HG03378 (cell line): ENCODE results near the gene LPA.
"Not testable (repeated sequence)": the region's sequence is repeated elsewhere in the genome, so short reads cannot be mapped to it uniquely, and the experiment has no call there.

Source experiments
- ATAC-seq: cut with Tn5 transposase; IDR thresholded peaks from one replicate; pipeline ENCODE4 v1.9.1; 2021; ENCODE audit warnings: mild to moderate bottlenecking, moderate library complexity; ENCODE audit not compliant: unreplicated experiment

The LPA gene

GRCh38 chr6:160662429-160662828, 1.6 kb downstream of the LPA start:
- ATAC-seq: no peak

GRCh38 chr6:160661216-160661615, 2.9 kb downstream of the LPA start:
- no peak for ATAC-seq

GRCh38 chr6:160659562-160659961, 4.5 kb downstream of the LPA start:
- no peak for ATAC-seq

DNA sequence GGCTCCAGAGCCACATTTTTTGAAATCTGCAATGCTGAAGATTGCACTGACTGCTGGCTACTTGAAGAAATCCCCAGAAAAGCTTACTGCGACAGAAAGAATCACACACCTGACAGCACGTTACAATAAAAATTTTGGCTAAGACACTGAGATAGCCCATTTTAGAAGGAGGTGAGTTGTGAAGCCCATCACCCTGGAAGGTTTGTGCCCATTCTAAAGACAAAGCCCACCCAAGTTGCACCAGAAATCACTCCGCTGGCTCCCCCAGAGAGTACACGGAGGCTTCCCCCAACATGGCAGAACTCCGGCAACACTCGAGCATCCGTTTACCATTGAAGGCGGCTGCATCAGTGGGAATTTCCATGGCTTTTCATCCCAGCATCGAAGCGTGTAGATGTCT, 29.4 kb downstream of the LPA start:
- no peak for ATAC-seq

DNA sequence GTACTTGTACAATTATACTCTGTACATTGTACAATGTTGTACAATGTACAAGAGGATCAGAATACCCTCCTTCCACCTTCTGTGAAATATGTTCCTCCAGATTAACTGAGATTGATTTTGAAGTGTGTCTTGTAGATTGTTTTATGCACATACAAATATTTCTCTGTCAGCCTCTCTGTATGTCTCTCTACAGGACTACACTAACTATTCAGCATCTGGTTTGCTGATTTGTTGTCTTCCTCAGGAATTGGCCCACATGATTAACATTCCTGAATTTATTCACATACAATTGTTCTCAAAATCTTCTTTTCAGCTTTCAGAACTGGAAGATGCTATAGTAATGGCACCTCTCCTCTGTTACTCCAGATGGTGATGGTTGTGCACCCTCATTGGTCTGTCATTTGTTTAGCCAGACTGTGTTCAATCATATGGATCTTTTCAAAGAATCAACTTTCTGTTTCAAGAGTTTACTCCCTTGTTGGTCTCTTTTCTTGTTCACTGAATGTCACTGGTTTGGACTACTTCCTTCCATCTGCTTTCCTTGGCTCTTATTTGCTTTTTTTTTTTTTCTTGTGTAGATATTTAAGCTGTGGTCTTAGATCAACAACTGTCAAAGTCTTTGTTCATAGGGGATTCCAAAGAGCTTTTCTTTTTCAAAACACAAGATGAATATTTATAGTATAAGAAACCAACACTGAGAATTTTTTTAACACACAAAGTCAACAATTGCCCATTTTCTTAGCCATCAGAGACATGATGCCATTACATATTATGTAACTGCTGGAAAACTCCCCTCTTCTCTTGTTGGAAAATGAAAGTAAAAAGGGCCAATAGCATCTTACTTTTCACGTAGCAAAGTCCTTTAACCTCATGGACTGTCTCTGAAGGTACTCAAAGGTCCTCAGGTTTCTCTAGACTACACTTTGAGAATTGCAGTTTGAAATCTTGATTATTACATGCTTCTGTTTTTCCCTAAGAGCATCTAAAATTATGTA, 67.9 kb downstream of the LPA start:
- no peak for ATAC-seq

GRCh38 chr6:160595297-160595696, 68.8 kb downstream of the LPA start:
- ATAC-seq: not testable (repeated sequence)

DNA sequence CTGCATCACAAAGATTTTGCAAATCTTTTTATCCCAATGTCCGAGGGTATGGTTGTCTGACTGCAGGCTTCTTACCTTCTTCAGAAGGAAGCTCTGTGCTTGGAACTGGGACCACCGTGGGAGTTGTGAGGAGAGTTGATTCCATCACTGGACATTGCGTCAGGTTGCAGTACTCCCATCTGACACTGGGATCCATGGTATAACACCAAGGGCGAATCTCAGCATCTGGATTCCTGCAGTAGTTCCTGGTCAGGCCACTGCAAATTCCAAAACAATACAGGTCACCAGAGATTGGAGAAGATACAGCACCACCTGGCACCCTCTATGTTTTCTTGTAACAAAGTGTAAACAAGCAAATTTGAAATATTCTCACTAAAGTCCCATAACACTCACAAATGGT, 77.7 kb downstream of the LPA start:
- no peak for ATAC-seq

DNA sequence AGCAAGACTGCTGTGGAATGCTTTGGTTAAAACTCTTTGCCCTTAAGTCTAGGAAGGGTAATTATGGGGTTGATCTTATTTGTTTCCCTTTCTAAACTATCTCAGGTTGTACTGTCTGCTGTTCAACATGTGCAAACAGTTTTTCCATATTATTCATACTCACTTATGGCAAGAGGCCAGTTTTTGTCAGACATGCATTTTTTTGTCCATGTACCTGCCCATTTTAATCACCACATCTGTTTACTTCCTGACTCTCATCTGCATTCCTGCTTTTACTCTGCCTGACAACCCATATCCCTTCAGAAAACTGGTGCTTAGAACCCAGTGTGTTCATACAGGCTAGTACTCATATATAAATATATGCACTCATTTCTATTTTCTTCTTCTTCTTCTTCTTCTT, 80.3 kb downstream of the LPA start:
- ATAC-seq: no peak

GRCh38 chr6:160581406-160581805, 82.7 kb downstream of the LPA start:
- ATAC-seq: no peak

DNA sequence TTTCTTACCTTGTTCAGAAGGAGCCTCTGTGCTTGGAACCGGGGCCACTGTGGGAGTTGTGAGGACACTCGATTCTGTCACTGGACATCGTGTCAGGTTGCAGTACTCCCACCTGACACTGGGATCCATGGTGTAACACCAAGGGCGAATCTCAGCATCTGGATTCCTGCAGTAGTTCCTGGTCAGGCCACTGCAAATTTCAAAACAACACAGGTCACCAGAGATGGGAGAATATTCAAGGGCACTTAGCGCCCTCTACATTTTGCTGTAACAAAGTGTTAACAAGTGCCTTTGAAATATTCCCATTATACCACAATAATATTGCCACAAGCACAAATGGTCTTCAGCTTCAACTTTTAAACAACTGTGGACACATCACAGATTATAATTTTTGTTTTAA, 85.6 kb downstream of the LPA start:
- ATAC-seq: not testable (repeated sequence)

DNA sequence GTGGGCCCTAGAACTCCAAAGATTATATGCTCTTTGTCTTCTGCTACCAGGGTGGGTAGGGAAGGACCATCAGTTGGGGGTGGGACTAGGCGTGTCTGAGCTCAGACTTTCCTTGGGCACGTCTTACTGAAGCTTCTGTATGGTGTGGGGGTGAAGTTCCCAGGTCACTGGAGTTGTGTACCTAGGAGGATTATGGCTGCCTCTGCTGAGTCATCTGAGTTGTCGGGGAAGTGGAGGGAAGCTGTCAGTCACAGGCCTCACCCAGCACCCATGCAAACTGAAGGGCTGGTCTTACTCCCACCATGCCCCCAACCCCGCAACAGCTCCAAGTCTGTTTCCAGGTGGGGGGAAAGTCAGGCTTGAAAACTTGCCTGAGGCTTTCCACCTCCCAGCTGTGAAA, 90.1 kb downstream of the LPA start:
- no peak for ATAC-seq

DNA sequence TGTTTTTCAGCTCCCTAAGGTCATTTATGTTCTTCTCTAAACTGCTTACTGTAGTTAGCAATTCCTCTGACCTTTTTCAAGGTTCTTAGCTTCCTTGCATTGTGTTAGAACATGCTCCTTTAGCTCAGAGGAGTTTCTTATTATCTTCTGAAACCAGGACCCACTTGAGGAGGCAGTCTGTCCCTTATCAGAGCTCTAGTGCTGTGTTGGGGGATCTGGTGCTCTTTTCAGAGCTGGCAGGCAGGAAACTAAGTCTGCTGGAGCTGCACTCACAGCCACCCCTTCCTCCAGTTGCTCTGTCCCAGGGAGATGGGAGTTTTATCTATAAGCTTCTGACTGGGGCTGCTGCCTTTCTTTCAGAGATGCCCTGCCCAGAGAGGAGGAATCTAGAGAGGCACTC, 92.9 kb downstream of the LPA start:
- ATAC-seq: not testable (repeated sequence)

DNA sequence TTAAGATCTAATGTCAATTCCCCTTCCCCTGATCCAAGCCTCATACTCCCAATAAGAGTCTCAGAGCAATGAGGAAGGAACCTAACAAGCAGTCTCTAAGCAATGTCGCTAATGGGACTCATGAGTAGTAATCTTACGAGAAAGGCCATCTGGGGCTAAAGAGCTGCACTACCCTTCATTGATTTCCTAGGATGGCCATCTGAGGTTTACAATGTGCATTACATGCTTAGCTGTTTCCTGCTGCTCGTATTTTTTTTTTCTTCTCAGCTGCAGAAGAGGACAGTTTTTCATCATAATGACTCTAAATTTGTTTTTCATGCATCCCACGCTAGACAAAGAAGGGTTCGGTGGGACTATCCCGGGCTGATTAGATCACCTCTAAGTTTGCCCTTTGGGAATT, 119.3 kb downstream of the LPA start:
- ATAC-seq: no peak

- no peak for ATAC-seq
Observed at GRCh38 chr6:160535270-160535669, 128.8 kb downstream of the LPA start.

- peak; percentile 88 for ATAC-seq
Observed at GRCh38 chr6:160534050-160534696, 129.9 kb downstream of the LPA start.

GRCh38 chr6:160532315-160532714, 131.8 kb downstream of the LPA start:
- ATAC-seq: no peak

DNA sequence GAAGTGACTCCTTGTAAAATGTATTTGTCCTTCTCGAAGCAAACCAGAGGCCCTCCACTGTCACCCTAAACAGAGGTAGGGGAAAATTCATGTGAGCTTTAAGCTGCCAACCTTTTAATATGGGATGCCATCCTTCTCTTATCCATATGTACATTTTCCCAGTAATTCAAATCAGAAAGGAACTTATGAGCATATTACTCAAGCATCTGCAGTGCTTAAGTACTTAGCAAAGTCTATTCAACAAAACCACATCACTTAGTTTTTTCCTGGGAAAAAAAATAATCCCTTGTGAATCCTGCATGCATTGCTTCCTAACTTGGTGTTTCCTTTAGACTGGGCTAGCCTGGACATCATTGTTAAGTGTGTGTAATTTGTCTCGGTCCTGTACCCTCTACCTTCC, 132.2 kb downstream of the LPA start:
- no peak for ATAC-seq

- ATAC-seq: not testable (repeated sequence)
Observed at GRCh38 chr6:160529524-160529923, 134.6 kb downstream of the LPA start.

GRCh38 chr6:160523223-160523622, 140.9 kb downstream of the LPA start:
- peak; percentile 48 for ATAC-seq

GRCh38 chr6:160520043-160520904, 143.8 kb downstream of the LPA start:
- ATAC-seq: peak; percentile 56

DNA sequence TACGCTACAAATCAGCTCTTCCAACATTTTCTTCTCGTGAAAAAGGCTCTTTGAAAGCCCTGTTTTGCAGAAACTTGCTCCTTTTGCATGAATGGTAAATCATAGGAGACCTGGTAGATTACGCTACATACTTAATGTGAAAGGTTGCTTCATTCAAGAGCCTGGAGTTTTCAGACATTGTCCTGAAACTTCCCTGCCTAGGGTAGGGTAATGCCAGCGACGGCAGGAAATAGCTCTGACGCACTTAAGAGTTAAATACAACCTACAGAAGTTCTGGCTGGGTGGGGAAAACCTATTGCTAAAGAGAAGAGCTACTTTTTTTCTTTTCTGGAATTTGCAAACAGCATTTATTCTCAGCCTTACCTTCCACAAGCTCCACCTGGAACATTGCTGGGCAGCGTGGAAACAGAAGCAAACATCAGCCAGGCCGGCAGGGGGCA, 144.5 kb downstream of the LPA start:
- peak; percentile 89 for ATAC-seq
